ENCODE data around the gene SNAPC2.

The SNAPC2 gene

DNA sequence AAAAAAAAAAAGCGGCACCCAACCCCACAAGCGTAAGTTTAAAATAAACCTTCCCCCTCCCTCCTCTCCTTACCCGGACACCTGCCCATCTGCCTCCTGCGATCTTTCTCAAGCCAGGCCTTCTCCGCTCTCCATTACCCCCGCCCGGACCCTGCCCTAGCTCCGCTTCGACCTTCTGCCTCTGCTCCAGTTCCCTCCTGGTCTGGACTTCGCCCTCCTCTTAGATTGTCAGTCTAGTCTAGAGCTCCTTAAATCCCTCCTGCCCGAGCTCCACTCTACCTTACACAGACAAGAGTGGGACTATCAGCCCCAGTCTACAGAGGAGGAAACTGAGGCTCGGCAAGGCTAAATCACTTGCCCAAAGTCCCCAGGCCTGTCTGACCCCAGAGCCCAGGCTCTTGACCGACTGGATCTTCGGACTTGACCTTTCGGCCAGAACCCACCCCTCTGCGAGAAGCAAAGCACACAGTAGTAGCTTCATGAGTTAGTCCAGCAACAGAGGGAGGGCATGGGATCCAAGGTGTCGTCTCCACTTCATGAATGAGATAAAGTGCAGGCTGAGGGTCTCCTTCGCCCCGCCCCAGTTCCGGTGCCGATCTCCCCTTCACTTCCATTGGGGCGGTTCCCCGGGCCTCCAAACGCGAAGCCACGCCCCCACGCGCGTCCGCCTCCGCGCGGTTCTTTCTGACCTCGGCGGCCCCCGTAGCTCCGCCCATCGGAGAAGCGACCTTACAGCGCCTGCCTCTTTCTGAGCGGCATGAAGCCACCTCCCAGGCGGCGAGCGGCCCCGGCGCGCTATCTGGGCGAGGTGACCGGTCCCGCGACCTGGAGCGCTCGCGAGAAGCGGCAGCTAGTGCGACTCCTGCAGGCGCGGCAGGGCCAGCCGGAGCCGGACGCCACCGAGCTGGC, at the start of gene SNAPC2:
SNAPC2 (plus strand) TSS at position 729 of the 909 bp plus-strand sequence; CDS start at position 758, 29 bp downstream.
- peak; percentile 97 for DNase-seq (ENCODE audit: low spot score)

DNA sequence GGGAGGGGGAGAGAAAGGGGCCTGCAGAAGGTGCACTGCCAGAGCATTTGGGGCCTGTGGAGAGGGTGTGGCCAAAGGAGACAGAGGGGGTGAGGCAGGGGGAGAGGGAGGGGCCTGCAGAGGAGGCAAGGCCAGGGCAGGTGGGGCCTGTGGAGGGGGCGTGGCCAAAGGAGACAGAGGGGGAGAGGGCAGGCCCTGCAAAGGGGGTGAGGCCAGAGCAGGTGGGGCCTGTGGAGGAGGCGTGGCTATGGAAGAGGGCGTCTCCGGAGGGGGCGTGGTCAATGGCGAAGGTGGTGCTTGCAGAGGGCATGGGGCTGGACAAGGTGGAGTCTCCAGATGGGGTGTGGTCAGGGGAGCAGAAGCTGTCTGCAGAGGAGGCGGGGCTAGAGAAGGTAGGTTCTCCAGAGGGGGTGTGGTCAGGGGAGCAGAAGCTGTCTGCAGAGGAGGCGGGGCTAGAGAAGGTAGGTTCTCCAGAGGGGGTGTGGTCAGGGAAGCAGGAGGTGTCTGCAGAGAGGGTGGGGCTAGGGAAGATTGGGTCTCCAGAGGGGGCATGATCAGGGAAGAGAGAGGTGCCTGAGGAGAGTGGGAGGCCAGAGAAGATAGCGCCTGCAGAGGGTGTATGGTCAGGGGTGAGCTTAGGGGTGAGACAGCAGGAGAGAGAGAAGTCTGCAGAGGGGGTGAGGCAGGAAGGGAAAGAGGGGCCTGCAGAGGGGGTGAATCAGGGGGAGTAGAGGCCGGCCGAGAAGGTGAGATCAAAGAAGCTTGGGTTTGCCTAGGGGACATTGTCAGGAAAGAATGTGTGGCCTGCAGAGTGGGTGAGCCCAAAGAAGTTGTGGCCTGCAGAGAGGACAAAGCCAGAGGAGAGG, 49.3 kb upstream of the SNAPC2 start:
- DNase-seq (ENCODE audit: low spot score): peak; percentile 5

DNA sequence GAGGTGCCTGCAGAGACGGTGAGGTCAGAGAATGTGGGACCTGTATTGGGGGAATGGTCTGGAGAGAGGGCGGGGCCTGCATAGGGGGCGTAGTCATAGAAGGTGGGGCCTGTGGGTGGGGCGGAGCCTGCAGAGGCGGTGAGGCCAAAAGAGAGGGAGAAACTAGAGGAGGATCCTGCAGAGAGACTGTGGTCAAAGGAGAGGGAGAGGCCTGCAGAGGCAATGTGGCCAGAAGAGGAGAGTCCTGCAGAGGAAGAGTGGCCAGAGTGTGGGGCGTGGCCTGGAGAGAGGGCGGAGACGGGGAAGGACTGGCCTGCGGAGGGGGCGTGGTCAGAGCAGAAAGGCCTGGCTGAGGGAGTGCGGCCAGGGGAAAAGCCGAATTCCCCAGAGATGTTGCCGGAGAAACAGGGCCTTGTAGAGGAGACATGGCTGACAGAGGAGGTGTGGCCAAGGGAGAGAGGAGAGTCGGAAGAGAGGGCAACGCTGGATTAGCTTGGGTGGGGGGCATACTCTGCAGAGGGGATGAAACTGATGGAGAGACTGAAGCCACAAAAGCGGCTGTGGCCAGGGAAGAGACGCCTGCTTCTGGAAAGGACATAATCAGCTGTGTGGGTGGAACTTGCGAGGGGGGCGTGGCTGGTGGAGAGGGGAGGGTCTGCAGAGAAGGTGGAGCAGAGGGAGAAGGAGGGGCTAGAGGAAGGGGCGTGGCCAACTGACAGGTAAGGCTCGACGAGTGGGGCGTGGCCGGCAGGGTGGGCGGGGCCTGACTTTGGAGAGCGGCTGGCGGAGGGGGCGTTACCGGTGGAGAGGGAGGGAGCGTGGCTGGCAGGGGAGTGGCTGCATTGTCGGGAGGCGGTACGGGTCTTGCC, 48.5 kb upstream of the SNAPC2 start:
- peak; percentile 61 for DNase-seq (ENCODE audit: low spot score)

DNA sequence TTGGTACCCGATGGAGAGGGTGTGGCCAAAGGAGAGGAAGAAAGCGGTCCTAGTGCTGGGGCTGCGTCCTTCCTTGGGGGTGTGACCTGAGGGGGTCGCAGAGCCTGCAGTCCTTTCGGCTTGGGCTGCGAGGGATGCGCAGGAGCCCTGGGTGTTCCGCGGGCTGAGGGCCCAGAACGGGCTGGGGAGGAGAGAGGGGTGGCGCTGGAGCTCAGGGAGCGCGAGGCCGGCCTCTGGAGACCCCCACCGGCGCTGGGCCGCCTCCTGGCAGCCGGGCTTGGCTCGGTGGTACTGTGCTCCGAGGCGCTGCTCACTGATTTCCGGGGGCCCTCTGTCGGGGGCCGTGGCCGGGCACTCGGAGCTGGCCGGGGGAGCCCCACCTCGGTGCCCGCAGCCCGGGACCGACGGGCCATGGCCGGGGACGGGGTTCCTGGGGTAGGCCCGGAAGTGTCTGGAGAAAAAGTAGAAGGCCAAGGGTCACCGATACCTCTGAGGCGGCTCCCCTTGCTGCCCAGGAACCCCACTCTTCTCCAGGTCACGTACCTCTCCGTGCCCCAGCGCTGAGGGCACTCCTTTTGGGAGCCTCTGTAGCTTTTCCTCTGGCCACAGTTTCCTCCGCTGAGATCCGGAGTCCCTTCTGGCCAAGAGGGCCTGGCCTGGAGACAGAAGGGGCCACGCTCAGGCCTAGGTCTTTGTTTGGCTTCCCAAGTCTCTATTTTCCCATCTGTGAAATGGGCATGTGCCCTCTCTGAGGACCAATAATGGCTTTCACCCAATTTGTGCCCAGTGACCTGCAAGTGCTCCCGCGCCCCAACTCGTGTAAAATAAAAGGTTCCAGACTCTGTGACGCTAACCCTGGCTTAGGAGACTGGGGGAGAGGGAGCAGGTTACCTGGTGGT, 47.6 kb upstream of the SNAPC2 start:
- DNase-seq (ENCODE audit: low spot score): no peak

GRCh38 chr19:7873304-7874075, 46.6 kb upstream of the SNAPC2 start:
- no peak for DNase-seq (ENCODE audit: low spot score)

DNA sequence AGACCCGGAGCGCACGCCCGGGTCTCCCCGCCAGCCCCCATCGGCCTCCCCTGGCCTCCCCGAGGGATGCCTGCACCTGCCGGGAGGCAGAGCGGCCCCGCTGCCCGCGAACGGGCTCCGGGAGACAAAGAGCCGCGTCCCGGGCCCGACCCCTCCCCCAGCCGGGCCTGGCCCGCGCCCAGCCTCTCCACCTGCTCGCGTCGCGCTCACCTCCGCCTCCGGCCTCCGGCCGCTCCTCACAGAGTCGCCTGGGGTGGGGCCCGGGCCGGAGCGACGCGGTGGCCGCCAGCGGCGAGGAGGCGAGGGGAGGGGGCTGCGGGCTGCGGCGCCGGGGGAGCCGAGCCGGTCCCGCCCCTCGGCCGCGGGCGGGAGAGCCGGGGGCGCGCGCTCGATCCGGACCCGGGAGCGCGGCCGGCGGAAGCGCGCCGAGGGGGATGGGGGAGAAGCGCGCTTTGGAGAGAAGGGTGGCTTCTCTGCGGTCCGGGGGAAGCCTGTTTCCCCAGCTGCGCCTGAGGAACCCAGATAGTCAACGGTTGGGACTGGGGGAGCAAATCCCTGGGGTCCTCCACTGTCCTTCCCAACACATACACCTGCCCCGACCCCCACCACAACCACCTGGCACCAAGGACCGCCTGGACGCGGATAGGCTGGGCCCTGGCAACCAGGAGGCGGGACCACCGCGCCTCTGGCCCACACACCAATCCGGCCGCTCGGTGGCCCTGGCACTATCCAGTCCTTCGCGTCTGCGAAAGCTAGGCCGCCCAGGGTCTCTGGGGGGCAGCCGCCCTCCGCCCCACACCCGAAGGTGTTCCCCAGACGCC, 45.9 kb upstream of the SNAPC2 start, which contains the start of gene PRR36:
PRR36 (minus strand) TSS at position 315 of the 821 bp plus-strand sequence. CDS start 701 bp downstream, outside the sequence.
- DNase-seq (ENCODE audit: low spot score): no peak

GRCh38 chr19:7874897-7875273, 45.3 kb upstream of the SNAPC2 start:
- DNase-seq (ENCODE audit: low spot score): no peak

DNA sequence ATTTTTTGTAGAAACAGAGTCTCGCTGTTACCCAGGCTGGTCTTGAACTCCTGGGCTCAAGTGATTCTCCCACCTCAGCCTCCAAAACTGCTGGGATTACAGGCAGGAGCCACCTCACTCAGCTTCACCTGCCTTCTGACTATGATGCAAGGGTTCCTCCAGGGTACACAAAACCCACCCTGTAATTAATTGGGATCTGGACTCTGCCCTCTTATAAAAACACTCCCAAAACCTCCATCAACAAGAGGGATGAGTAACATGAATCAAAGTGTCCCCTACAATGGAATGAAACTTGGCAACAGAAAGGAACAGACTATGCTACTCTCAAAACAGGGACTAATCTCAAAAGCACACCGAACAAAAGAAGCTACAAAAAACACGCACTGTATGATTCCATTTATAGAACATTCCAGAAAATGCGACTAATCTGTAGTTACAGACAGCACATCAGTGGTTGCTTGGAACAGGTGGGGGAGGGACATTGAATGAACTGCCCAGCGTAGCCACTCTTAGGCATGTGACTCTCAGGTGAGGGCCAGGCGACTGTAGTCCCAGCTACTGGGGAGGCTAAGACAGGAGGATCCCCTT, 42.8 kb upstream of the SNAPC2 start:
- DNase-seq (ENCODE audit: low spot score): no peak

- DNase-seq (ENCODE audit: low spot score): no peak
Observed at GRCh38 chr19:7879111-7879807, 40.9 kb upstream of the SNAPC2 start.

- DNase-seq (ENCODE audit: low spot score): no peak
Observed at GRCh38 chr19:7879836-7880235, 40.3 kb upstream of the SNAPC2 start.

- no peak for DNase-seq (ENCODE audit: low spot score)
Observed at GRCh38 chr19:7881910-7882309, 38.2 kb upstream of the SNAPC2 start.

DNA sequence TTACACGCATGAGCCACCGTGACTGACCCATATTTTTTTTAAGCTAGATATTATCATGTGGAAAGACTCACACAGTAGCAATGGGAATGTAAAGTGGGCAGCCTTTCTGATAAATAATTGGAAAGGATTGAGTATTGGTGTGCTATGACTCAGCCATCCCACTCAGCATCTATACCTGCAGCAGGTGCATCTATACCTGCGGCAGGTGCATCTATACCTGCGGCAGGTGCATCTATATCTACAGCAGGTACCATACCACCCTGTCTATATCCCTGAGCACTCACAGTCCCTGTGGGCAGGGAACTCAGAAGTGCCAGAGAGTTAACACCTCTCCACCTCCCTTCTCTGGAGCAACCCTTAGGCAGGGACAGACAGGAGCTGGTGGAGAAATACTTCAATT, 37.0 kb upstream of the SNAPC2 start:
- no peak for DNase-seq (ENCODE audit: low spot score)

DNA sequence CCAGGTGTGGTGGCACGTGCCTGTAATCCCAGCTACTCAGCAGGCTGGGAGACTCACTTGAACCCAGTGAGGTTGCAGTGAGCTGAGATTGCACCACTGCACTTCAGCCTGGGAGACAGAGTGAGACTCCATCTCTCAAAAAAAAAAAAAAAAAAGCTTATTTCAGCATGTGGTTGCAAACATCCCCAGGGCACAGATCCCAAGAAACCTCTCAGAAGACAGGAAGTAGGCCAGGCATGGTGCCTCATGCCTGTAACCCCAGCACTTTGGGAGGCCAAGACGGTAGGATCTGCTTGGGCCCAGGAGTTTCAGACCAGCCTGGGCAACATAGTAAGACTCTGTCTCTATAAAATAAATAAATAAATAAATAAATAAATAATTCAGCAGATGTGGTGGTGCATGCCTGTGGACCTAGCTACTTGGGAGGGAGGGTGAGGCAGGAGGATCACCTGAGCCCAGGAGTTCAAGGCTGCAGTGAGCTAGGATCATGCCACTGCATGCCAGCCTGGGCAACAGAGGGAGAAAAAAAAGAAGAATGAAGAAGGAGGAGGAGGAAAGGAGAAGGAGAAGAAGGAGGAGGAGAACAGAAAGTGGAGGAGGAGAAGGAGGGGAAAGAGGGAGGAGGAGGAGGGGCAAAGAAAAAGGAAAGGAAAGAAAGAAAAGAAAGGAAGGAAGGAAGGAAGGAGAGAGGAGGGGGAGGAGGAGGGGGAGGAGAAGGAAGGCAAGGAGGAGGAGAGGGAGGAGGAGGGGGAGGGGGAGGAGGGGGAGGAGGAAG, 36.2 kb upstream of the SNAPC2 start:
- DNase-seq (ENCODE audit: low spot score): no peak

GRCh38 chr19:7885818-7886217, 34.3 kb upstream of the SNAPC2 start:
- DNase-seq (ENCODE audit: low spot score): no peak

- no peak for DNase-seq (ENCODE audit: low spot score)
Observed at GRCh38 chr19:7887408-7888144, 32.6 kb upstream of the SNAPC2 start.

GRCh38 chr19:7888145-7888825, 31.9 kb upstream of the SNAPC2 start, which contains the start of gene LRRC8E:
Gene LRRC8E (plus strand): TSS chr19:7888510. CDS start chr19:7895604, 7,094 bp downstream.
- no peak for DNase-seq (ENCODE audit: low spot score)

Data from CD4-positive, alpha-beta T cell treated with Interleukin-2 at 100 ng/mL for 4 hours (primary cell).